Measurements from ENCODE around the gene BCL2L15. TPM values are rescaled to one million over a fixed set of nuclear protein-coding genes. Genes with fewer than 3 reads are reported as not detected.
A peak's percentile ranks its signal among the peaks of the same experiment; 100 is the strongest.
"Not testable (repeated sequence)": the region's sequence is repeated elsewhere in the genome, so short reads cannot be mapped to it uniquely, and the experiment has no call there.

The BCL2L15 gene
- total RNA-seq, 1 donor from 2014 or later: 1.8 TPM

DNA sequence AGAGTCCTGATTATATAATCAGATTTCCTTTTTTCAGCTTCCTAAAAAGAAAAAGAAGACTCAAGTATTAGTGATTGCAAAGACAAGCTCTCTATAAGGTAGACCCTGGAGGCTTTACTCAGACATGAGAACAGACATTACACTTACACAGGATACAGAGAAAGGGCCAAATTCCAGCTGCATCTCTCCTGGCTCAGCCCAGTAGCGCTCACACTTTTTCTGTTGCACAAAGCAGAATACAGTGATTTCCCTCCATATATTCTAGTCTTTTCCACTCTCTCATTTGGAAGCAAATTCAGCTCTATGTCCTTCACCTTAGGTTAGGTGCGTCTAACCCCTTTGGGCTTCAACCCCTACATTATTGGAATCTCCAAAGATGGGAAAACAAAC is 31.0 kb downstream of the BCL2L15 start:
- TF ChIP-seq, protein P1, sequence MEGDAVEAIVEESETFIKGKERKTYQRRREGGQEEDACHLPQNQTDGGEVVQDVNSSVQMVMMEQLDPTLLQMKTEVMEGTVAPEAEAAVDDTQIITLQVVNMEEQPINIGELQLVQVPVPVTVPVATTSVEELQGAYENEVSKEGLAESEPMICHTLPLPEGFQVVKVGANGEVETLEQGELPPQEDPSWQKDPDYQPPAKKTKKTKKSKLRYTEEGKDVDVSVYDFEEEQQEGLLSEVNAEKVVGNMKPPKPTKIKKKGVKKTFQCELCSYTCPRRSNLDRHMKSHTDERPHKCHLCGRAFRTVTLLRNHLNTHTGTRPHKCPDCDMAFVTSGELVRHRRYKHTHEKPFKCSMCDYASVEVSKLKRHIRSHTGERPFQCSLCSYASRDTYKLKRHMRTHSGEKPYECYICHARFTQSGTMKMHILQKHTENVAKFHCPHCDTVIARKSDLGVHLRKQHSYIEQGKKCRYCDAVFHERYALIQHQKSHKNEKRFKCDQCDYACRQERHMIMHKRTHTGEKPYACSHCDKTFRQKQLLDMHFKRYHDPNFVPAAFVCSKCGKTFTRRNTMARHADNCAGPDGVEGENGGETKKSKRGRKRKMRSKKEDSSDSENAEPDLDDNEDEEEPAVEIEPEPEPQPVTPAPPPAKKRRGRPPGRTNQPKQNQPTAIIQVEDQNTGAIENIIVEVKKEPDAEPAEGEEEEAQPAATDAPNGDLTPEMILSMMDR (IDR thresholded peaks at IDR 0.05; ENCODE audit: partially characterized antibody, unreplicated experiment): no peak
- Mint-ChIP-seq H3K36me3 (ENCODE audit: unreplicated experiment) (no peaks in the 10 kb centered on the region), H3K27me3 (ENCODE audit: unreplicated experiment) (peaks cover 5% of the 10 kb centered on the region), H3K4me3 (ENCODE audit: unreplicated experiment) (no peak overlapping the region), H3K27ac (ENCODE audit: unreplicated experiment) (no peak overlapping the region), H3K9me3 (ENCODE audit: unreplicated experiment) (no peaks in the 10 kb centered on the region), H3K4me1 (ENCODE audit: low read depth, unreplicated experiment) (no peaks in the 10 kb centered on the region)
- no peak for DNase-seq

DNA sequence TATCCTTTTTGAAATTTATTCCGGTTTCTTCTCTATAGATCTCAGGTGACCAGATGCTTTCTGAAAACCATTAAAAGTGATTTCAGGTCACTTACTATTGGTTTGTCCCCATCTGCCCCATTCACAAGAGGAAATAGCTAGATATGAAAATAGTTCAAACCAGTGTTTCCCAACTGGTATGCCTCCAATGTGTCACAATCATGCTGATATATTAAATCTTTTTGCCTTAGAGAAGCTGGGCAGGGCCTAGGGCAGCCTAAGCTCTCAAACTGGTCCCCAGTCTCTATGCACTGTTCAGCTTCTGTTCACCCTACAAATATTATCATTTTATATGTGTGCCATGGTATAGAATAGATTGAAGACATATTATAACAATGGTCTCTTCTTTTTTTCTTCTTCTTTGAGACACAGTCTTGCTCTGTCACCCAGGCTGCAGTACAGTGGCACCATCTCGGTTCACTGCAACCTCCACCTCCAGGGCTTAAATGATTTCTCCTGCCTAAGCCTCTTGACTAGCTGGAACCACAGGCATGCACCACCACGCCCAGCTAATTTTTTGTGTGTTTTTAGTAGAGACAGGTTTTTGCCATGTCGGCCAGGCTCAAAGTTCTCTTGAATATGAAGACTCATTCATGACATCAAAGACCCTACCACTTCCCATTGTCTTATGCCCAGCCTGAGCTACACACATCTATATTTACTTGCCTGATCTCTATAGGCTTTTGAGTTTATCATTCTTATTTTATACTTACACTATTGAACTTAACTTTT is 31.6 kb downstream of the BCL2L15 start:
- Mint-ChIP-seq H3K27ac (ENCODE audit: unreplicated experiment) (no peak overlapping the region), H3K4me3 (ENCODE audit: unreplicated experiment) (no peak overlapping the region), H3K27me3 (ENCODE audit: unreplicated experiment) (peaks cover 5% of the 10 kb centered on the region), H3K9me3 (ENCODE audit: unreplicated experiment) (no peaks in the 10 kb centered on the region), H3K36me3 (ENCODE audit: unreplicated experiment) (no peaks in the 10 kb centered on the region), H3K4me1 (ENCODE audit: low read depth, unreplicated experiment) (no peaks in the 10 kb centered on the region)
- DNase-seq: no peak
- TF ChIP-seq, protein P1 (IDR thresholded peaks at IDR 0.05; ENCODE audit: partially characterized antibody, unreplicated experiment): no peak

DNA sequence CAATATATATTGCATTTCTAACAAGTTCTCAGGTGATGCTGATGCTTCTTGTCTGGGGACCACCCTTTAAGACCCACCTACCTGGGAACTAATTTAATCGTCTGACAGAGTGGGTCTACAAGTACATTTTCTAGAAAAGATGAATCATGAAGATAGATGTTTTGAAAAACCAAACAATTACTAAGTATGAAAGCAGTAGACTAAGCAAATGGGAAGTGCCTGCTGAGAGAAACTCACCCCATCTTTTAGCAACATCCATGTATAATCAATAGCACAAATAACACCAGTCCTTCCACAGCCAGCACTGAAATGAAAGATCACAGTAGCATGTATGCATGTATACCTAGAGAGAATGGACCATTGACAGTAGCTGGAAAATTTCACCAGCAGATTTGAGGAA is 33.1 kb downstream of the BCL2L15 start:
- DNase-seq: no peak
- Mint-ChIP-seq H3K4me3 (ENCODE audit: unreplicated experiment) (no peak overlapping the region), H3K4me1 (ENCODE audit: low read depth, unreplicated experiment) (no peaks in the 10 kb centered on the region), H3K36me3 (ENCODE audit: unreplicated experiment) (no peaks in the 10 kb centered on the region), H3K9me3 (ENCODE audit: unreplicated experiment) (no peaks in the 10 kb centered on the region), H3K27me3 (ENCODE audit: unreplicated experiment) (peaks cover 5% of the 10 kb centered on the region), H3K27ac (ENCODE audit: unreplicated experiment) (no peak overlapping the region)
- TF ChIP-seq, protein P1 (IDR thresholded peaks at IDR 0.05; ENCODE audit: partially characterized antibody, unreplicated experiment): no peak

DNA sequence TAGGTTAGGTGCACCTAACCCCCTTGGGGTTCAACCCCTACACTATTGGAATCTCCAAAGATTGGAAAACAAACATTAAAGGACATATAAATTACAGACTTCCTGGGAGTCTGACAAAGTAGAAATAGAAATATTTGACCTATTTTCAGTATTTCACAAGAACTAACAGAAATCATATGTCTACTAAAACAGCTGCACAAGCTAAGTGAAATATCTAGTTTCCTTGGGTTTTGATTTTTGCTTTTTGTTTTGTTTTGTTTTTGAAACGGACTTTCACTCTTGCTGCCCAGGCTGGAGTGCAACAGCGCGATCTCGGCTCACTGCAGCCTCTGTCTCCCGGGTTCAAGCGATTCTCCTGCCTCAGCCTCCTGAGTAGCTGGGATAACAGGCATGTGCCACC is 34.7 kb downstream of the BCL2L15 start:
- H3K4me1 Mint-ChIP-seq (ENCODE audit: low read depth, unreplicated experiment); H3K27ac Mint-ChIP-seq (ENCODE audit: unreplicated experiment); H3K27me3 Mint-ChIP-seq (ENCODE audit: unreplicated experiment); H3K9me3 Mint-ChIP-seq (ENCODE audit: unreplicated experiment); H3K36me3 Mint-ChIP-seq (ENCODE audit: unreplicated experiment); DNase-seq; H3K4me3 Mint-ChIP-seq (ENCODE audit: unreplicated experiment): not testable (repeated sequence)

DNA sequence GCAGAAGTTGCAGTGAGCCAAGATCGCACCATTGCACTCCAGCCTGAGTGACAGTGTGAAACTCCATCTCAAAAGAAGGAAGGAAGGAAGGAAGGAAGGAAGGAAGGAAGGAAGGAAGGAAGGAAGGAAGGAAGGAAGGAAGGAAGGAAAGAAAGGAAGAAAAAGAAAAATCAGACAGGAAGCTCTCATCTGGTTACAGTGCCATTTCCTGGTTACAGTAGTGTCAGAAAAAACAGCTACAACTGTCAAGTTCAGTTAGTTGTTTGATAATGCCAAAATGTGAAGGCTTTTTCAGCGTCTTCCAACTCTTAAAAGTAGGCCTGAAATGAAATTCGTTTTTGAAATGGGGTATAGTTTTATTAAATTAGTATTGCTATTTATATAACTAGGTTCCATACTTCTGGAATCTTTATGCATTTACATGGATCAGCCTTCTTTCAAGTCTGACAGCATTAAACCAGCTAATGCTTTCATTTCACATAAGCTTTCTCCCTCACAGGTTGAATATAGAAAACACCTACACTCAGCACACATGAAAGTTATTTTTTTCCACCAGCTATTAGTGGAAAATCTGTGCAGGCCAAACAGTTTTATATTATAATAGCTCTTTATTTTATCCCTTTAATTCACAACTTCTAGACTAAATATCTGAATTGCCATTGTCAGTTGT is 37.1 kb downstream of the BCL2L15 start:
- Mint-ChIP-seq H3K4me1 (ENCODE audit: low read depth, unreplicated experiment) (no peaks in the 10 kb centered on the region), H3K9me3 (ENCODE audit: unreplicated experiment) (no peaks in the 10 kb centered on the region), H3K27ac (ENCODE audit: unreplicated experiment) (peak overlapping the region; percentile 75), H3K27me3 (ENCODE audit: unreplicated experiment) (no peaks in the 10 kb centered on the region), H3K36me3 (ENCODE audit: unreplicated experiment) (no peaks in the 10 kb centered on the region), H3K4me3 (ENCODE audit: unreplicated experiment) (no peak overlapping the region)
- TF ChIP-seq, protein P1 (IDR thresholded peaks at IDR 0.05; ENCODE audit: partially characterized antibody, unreplicated experiment): no peak
- no peak for DNase-seq
